CD14-positive monocyte (primary cell): ENCODE data around the gene NOC2L. TPM values are rescaled to one million over a fixed set of nuclear protein-coding genes. Genes with fewer than 3 reads are reported as not detected.

Source experiments
- DNase-seq, 3 donors: peaks; one replicate each; pipeline ENCODE4 v3.0.0-alpha.2; 2011 to 2022
- H2AFZ ChIP-seq: 2 replicates; pipeline ENCODE4 v1.6.0; 2012; ENCODE audit warnings: mild to moderate bottlenecking, low read depth, low read length, inconsistent platforms; ENCODE audit not compliant: insufficient read depth, poor library complexity, severe bottlenecking
- H3K27ac ChIP-seq, 2 donors: 1 replicate in 1 of 2; 2 replicates in 1 of 2; pipeline ENCODE4 v1.5.1; 2012 to 2013; ENCODE audit warnings: low read length in 2 of 2, control low read depth in 1 of 2, inconsistent platforms in 1 of 2, low read depth in 1 of 2, mild to moderate bottlenecking in 1 of 2
- H3K27me3 ChIP-seq, 2 donors: one replicate each; pipeline versions ENCODE4 v1.6.0 to v1.6.1; 2011 to 2013; ENCODE audit warnings: low read length in 2 of 2; ENCODE audit not compliant: control insufficient read depth in 2 of 2, insufficient read depth in 2 of 2
- H3K36me3 ChIP-seq, 2 donors: replicated peaks in 1 of 2; 1 replicate in 1 of 2; 2 replicates in 1 of 2; pipeline versions ENCODE4 v1.5.1 to v1.6.1; 2012 to 2013; ENCODE audit warnings: low read length in 2 of 2, control low read depth in 1 of 2, inconsistent platforms in 1 of 2, mild to moderate bottlenecking in 1 of 2; ENCODE audit not compliant: insufficient read depth in 2 of 2, control insufficient read depth in 1 of 2
- H3K4me1 ChIP-seq, 2 donors: 1 replicate in 1 of 2; 2 replicates in 1 of 2; pipeline versions ENCODE4 v1.5.1 to v1.6.1; 2012 to 2013; ENCODE audit warnings: low read length in 2 of 2, control low read depth in 1 of 2, inconsistent platforms in 1 of 2, mild to moderate bottlenecking in 1 of 2, moderate library complexity in 1 of 2; ENCODE audit not compliant: insufficient read depth in 2 of 2, control insufficient read depth in 1 of 2
- H3K4me2 ChIP-seq: replicated peaks from 2 replicates; pipeline ENCODE3; 2012; ENCODE audit warnings: low read length, moderate library complexity, mild to moderate bottlenecking; ENCODE audit not compliant: poor library complexity, severe bottlenecking; ENCODE audit errors: extremely low read depth
- H3K4me3 ChIP-seq, 3 experiments: fragments of 200-600 bp in 1 of 3; sonication (generic) in 1 of 3; replicated peaks in 1 of 3; 1 replicate in 2 of 3; 2 replicates in 1 of 3; pipeline ENCODE4 v1.5.1; 2011 to 2013; ENCODE audit warnings: low read length in 3 of 3, mild to moderate bottlenecking in 3 of 3, control low read depth in 2 of 3, low read depth in 2 of 3, inconsistent platforms in 1 of 3, moderate library complexity in 1 of 3
- H3K79me2 ChIP-seq: 2 replicates; pipeline ENCODE4 v1.6.0; 2012; ENCODE audit warnings: mild to moderate bottlenecking, control low read depth, inconsistent platforms, low read length, moderate library complexity; ENCODE audit not compliant: insufficient read depth
- H3K9ac ChIP-seq: 2 replicates; pipeline ENCODE4 v1.6.0; 2017; ENCODE audit warnings: low read length, mild to moderate bottlenecking; ENCODE audit not compliant: insufficient read depth, poor library complexity, severe bottlenecking
- H3K9me3 ChIP-seq, 2 donors: replicated peaks in 1 of 2; 1 replicate in 1 of 2; 2 replicates in 1 of 2; pipeline versions ENCODE4 v1.5.1 to v1.6.1; 2012 to 2013; ENCODE audit warnings: low read length in 2 of 2, control low read depth in 1 of 2; ENCODE audit not compliant: control insufficient read depth in 1 of 2, insufficient read depth in 1 of 2
- H4K20me1 ChIP-seq: 2 replicates; pipeline ENCODE4 v1.6.0; 2012; ENCODE audit warnings: mild to moderate bottlenecking, low read length, control low read depth, moderate library complexity; ENCODE audit not compliant: insufficient read depth
- H3K27ac Mint-ChIP-seq, 7 donors: one replicate each; pipeline ENCODE4 v1.8.0; 2020; ENCODE audit warnings: mild to moderate bottlenecking in 7 of 7, mixed read lengths in 7 of 7, moderate library complexity in 6 of 7, inconsistent platforms in 2 of 7
- H3K27me3 Mint-ChIP-seq, 3 donors: one replicate each; pipeline ENCODE4 v1.8.0; 2021 to 2022; ENCODE audit warnings: low read depth in 3 of 3, mild to moderate bottlenecking in 3 of 3, mixed read lengths in 3 of 3, moderate library complexity in 3 of 3, inconsistent platforms in 1 of 3
- H3K36me3 Mint-ChIP-seq, 2 donors: one replicate each; pipeline ENCODE4 v1.8.0; 2020; ENCODE audit warnings: mixed read lengths in 2 of 2, inconsistent platforms in 1 of 2, mild to moderate bottlenecking in 1 of 2
- H3K4me1 Mint-ChIP-seq: one replicate; pipeline ENCODE4 v1.8.0; 2020; ENCODE audit warnings: mild to moderate bottlenecking, mixed read lengths
- H3K4me3 Mint-ChIP-seq, 2 donors: one replicate each; pipeline ENCODE4 v1.8.0; 2020; ENCODE audit warnings: mild to moderate bottlenecking in 2 of 2, mixed read lengths in 2 of 2, moderate library complexity in 1 of 2
- H3K9me3 Mint-ChIP-seq, 7 donors: one replicate each; pipeline ENCODE4 v1.8.0; 2020 to 2022; ENCODE audit warnings: mixed read lengths in 7 of 7, mild to moderate bottlenecking in 6 of 7, moderate library complexity in 6 of 7, inconsistent platforms in 2 of 7
- WGBS: methylation state at CpG from one replicate; pipeline ENCODE4 v1.1.5; 2013; ENCODE audit warnings: missing lambda C conversion rate; ENCODE audit not compliant: insufficient coverage; 5-methylcytosine and 5-hydroxymethylcytosine counted together
- intact Hi-C, 2 donors: fragments of 100-400 bp; cut with micrococcal nuclease; formaldehyde crosslinking; loops; one replicate each; pipeline versions ENCODE4 v1.15.0 to v1.15.1; 2023
- polyA plus RNA-seq, 3 donors: library from polyadenylated mRNA; depleted of rRNA in 1 of 3; unstranded in 2 of 3; stranded (reverse) in 1 of 3; fragments of 300-500 nt in 2 of 3; fragments of >200 nt in 1 of 3; fragmentation: Illumina TruSeq in 2 of 3; gene quantifications; 1 replicate in 2 of 3; 2 replicates in 1 of 3; pipeline ENCODE4 v1.2.3, GENCODE V29; 2012 to 2021
- TF ChIP-seq, protein P1 (sequence below): fragments of 200-600 bp; IDR thresholded peaks from one replicate; pipeline ENCODE4 v1.8.0; 2022; ENCODE audit warnings: antibody characterized with exemption, mild to moderate bottlenecking

The NOC2L gene
- polyA plus RNA-seq, 3 donors: 34.5 to 47.9 (median 35.8) TPM

DNA sequence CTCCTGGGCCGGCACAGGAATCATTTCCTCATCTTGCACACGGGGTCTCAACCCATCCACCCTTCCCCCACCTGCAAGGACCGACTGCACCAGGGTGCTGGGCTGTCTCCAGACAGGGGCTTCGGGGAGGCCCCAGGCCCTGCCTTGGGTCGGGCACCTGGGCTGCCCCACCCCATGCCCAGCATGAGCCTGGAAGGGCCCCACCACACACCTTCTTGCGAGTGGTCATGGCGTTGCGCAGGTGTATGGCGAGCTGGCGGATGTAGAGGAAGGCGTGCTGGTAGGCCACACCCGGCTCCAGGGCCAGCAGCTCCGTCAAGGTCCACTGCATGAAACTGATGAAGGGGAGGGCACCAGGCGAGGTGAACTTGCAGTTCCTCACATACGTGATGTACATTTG, 6.9 kb downstream of the NOC2L start:
- Histone ChIP-seq H3K4me2 (no peak overlapping the region), H3K4me3 (no peak overlapping the region), H3K27ac (no peak overlapping the region), H2AFZ (no peak overlapping the region), H4K20me1 (peaks cover 43% of the 10 kb centered on the region), H3K9ac (no peak overlapping the region), H3K79me2 (peaks cover 4% of the 10 kb centered on the region), H3K36me3 (peaks cover 92 to 100% of the 10 kb centered on the region in 2 donors), H3K4me1 (peaks cover 0 to 22% of the 10 kb centered on the region in 2 donors), H3K9me3 (no peaks in the 10 kb centered on the region), H3K27me3 (no peaks in the 10 kb centered on the region)
- H3K36me3 Mint-ChIP-seq: peaks cover 86 to 99% of the 10 kb centered on the region in 2 donors
- peaks cover 20% of the 10 kb centered on the region for H3K4me1 Mint-ChIP-seq
- H3K27ac Mint-ChIP-seq: peak overlapping the region in 1 of 7 donors; percentile 52
- TF ChIP-seq, protein P1, sequence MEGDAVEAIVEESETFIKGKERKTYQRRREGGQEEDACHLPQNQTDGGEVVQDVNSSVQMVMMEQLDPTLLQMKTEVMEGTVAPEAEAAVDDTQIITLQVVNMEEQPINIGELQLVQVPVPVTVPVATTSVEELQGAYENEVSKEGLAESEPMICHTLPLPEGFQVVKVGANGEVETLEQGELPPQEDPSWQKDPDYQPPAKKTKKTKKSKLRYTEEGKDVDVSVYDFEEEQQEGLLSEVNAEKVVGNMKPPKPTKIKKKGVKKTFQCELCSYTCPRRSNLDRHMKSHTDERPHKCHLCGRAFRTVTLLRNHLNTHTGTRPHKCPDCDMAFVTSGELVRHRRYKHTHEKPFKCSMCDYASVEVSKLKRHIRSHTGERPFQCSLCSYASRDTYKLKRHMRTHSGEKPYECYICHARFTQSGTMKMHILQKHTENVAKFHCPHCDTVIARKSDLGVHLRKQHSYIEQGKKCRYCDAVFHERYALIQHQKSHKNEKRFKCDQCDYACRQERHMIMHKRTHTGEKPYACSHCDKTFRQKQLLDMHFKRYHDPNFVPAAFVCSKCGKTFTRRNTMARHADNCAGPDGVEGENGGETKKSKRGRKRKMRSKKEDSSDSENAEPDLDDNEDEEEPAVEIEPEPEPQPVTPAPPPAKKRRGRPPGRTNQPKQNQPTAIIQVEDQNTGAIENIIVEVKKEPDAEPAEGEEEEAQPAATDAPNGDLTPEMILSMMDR: no peak
- H3K4me3 Mint-ChIP-seq: no peak overlapping the region
- intact Hi-C loops: no loop called here
- no peak for DNase-seq
- H3K9me3 Mint-ChIP-seq: no peaks in the 10 kb centered on the region
- peaks cover 0 to 6% (median 0%) of the 10 kb centered on the region in 3 donors for H3K27me3 Mint-ChIP-seq
- 89% methylated on average over 11 of the region's 15 CpGs for whole genome bisulfite sequencing

DNA sequence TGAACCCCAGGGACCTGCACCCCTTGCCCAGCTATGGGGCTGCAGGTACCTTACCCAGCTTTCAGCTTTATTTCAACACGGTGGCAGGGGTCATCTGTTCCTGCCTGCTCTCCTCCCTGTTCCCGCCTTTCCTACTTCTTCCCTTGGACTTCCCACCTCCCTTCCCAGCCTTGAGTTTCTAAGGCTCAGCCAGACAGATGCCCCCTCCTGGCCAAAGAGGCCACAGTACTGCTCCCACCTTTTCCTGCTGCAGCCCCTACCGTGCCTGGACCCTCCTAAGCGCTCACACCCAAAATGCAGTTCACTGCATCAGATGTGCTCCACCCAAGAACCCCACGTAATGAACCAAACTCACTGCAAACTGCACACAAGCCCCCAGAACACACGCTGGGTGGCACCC, 7.7 kb downstream of the NOC2L start:
- peaks cover 41% of the 10 kb centered on the region for H4K20me1 ChIP-seq
- peaks cover 96 to 100% of the 10 kb centered on the region in 2 donors for H3K36me3 ChIP-seq
- H3K4me1 ChIP-seq: peaks cover 0 to 17% of the 10 kb centered on the region in 2 donors
- Mint-ChIP-seq H3K4me1 (peaks cover 15% of the 10 kb centered on the region), H3K4me3 (no peak overlapping the region), H3K27ac (peak overlapping the region in 1 of 7 donors; percentile 19), H3K27me3 (peaks cover 0 to 6% (median 0%) of the 10 kb centered on the region in 3 donors), H3K9me3 (no peaks in the 10 kb centered on the region), H3K36me3 (peaks cover 86 to 99% of the 10 kb centered on the region in 2 donors)
- TF ChIP-seq, protein P1: no peak
- H3K27me3 ChIP-seq: no peaks in the 10 kb centered on the region
- no peak overlapping the region for H3K9ac ChIP-seq
- H3K9me3 ChIP-seq: no peaks in the 10 kb centered on the region
- no peak overlapping the region for H3K27ac ChIP-seq
- no peak for DNase-seq
- 87% methylated on average over 6 of the region's 6 CpGs for WGBS
- no peak overlapping the region for H3K4me3 ChIP-seq
- no peak overlapping the region for H3K4me2 ChIP-seq
- no peak overlapping the region for H2AFZ ChIP-seq
- intact Hi-C loops: no loop called here
- H3K79me2 ChIP-seq: no peaks in the 10 kb centered on the region
